SU-DHL-6 (cell line): ENCODE results near the gene CNRIP1.

Source experiments
- EZH2phosphoT487 ChIP-seq: fragments of 200-600 bp; sonication (generic), shearing (Covaris generic); conservative IDR thresholded peaks from 2 replicates; pipeline ENCODE4 v1.6.1; 2018; ENCODE audit warnings: mild to moderate bottlenecking, antibody characterized with exemption, low read length, moderate library complexity, mixed read lengths
- TF ChIP-seq, protein P1 (sequence below): fragments of 200-600 bp; sonication (generic); IDR thresholded peaks from one replicate; pipeline ENCODE4 v1.5.1; 2017; ENCODE audit warnings: antibody characterized with exemption, mild to moderate bottlenecking, low read length, moderate library complexity; ENCODE audit not compliant: insufficient read depth, poor library complexity, severe bottlenecking

DNA sequence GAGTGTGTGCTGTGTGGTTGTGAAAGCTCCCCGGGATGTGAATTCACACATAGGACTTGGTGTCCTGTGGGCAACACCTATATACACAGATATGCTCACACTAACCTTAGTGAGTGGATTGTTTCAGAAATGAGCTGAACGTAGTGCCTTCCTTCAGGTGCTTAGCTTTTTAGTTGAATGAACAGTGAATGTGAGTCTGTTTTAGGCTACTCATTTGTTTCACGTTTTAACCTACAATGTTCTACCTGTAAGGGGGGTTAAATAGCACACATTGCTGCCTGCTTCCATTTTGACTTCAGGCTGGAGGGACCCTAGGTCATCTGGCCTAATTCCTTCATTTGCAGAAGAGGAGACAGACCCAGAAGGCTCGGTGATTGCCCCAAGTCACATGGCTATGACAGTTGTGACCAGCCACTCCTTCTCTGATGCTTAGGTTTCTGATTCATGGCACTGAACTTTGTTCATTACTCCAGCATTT, 46.4 kb upstream of the CNRIP1 start:
- TF ChIP-seq, protein P1, sequence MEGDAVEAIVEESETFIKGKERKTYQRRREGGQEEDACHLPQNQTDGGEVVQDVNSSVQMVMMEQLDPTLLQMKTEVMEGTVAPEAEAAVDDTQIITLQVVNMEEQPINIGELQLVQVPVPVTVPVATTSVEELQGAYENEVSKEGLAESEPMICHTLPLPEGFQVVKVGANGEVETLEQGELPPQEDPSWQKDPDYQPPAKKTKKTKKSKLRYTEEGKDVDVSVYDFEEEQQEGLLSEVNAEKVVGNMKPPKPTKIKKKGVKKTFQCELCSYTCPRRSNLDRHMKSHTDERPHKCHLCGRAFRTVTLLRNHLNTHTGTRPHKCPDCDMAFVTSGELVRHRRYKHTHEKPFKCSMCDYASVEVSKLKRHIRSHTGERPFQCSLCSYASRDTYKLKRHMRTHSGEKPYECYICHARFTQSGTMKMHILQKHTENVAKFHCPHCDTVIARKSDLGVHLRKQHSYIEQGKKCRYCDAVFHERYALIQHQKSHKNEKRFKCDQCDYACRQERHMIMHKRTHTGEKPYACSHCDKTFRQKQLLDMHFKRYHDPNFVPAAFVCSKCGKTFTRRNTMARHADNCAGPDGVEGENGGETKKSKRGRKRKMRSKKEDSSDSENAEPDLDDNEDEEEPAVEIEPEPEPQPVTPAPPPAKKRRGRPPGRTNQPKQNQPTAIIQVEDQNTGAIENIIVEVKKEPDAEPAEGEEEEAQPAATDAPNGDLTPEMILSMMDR: no peak
- TF ChIP-seq EZH2phosphoT487: no peak
